Fibroblast of lung (primary cell): ENCODE data around the gene MEDAG. TPM values are rescaled to one million over a fixed set of nuclear protein-coding genes. Genes with fewer than 3 reads are reported as not detected.

Experiments
- DNase-seq, 2 donors: peaks; one replicate each; pipeline versions ENCODE4 v3.0.0 to v3.0.0-alpha.2; 2010; ENCODE audit warnings: low read depth in 2 of 2
- H2AFZ ChIP-seq: 2 replicates; pipeline ENCODE4 v1.5.1; 2012; ENCODE audit warnings: low read length, control low read depth, inconsistent platforms
- H3K27ac ChIP-seq: 2 replicates; pipeline ENCODE4 v1.5.1; 2011; ENCODE audit warnings: low read length, control low read depth; ENCODE audit not compliant: insufficient read depth
- H3K27me3 ChIP-seq: 2 replicates; pipeline ENCODE4 v1.5.1; 2011; ENCODE audit warnings: mild to moderate bottlenecking, low read length; ENCODE audit not compliant: control insufficient read depth, insufficient read depth
- H3K36me3 ChIP-seq: 2 replicates; pipeline ENCODE4 v1.5.1; 2011; ENCODE audit warnings: low read length; ENCODE audit not compliant: control insufficient read depth, insufficient read depth
- H3K4me1 ChIP-seq: 2 replicates; pipeline ENCODE4 v1.5.1; 2011; ENCODE audit warnings: low read length; ENCODE audit not compliant: control insufficient read depth, insufficient read depth; ENCODE audit errors: extremely low read depth
- H3K4me2 ChIP-seq: 2 replicates; pipeline ENCODE4 v1.5.1; 2011; ENCODE audit warnings: low read length, control low read depth; ENCODE audit not compliant: insufficient read depth; ENCODE audit errors: extremely low read depth
- H3K4me3 ChIP-seq, 4 experiments: fragments of 200-600 bp in 1 of 4; sonication (generic) in 1 of 4; replicated peaks in 1 of 4; 2 replicates each; pipeline ENCODE4 v1.5.1; 2011 to 2016; ENCODE audit warnings: low read length in 4 of 4, low read depth in 3 of 4, mild to moderate bottlenecking in 3 of 4, control low read depth in 2 of 4, inconsistent platforms in 1 of 4, mixed read lengths in 1 of 4; ENCODE audit not compliant: insufficient read depth in 1 of 4; ENCODE audit errors: control extremely low read depth in 1 of 4
- H3K79me2 ChIP-seq: 2 replicates; pipeline ENCODE4 v1.5.1; 2012; ENCODE audit warnings: mild to moderate bottlenecking, low read length, inconsistent platforms; ENCODE audit not compliant: control insufficient read depth, insufficient read depth
- H3K9ac ChIP-seq: 2 replicates; pipeline ENCODE4 v1.5.1; 2011; ENCODE audit warnings: mild to moderate bottlenecking, low read length, control low read depth; ENCODE audit not compliant: insufficient read depth
- H3K9me3 ChIP-seq: 2 replicates; pipeline ENCODE4 v1.5.1; 2012; ENCODE audit warnings: low read depth, low read length; ENCODE audit not compliant: control insufficient read depth, insufficient read depth
- H4K20me1 ChIP-seq: 2 replicates; pipeline ENCODE4 v1.5.1; 2011; ENCODE audit warnings: low read length; ENCODE audit not compliant: control insufficient read depth, insufficient read depth; ENCODE audit errors: extremely low read depth
- EZH2 ChIP-seq: IDR thresholded peaks from 2 replicates; pipeline ENCODE4 v1.5.1; 2012; ENCODE audit warnings: low read length, control low read depth, mild to moderate bottlenecking; ENCODE audit errors: missing control alignments
- polyA plus RNA-seq, 2 donors: library from polyadenylated mRNA; depleted of rRNA in 1 of 2; stranded (reverse) in 1 of 2; unstranded in 1 of 2; fragments of >200 nt; gene quantifications; 2 replicates each; pipeline ENCODE4 v1.2.1, GENCODE V29; 2011 to 2012; ENCODE audit warnings: missing spikeins in 1 of 2
- total RNA-seq: library from RNA; depleted of rRNA; stranded (reverse); fragments of >200 nt; gene quantifications from 2 replicates; pipeline ENCODE4 v1.2.1, GENCODE V29; 2014
- TF ChIP-seq, protein P1 (sequence below), 2 donors: IDR thresholded peaks in 1 of 2; conservative IDR thresholded peaks in 1 of 2; 1 replicate in 1 of 2; 2 replicates in 1 of 2; pipeline ENCODE4 v1.5.1; 2011 to 2012; ENCODE audit warnings: low read length in 2 of 2, control low read depth in 1 of 2, inconsistent platforms in 1 of 2, low read depth in 1 of 2, mild to moderate bottlenecking in 1 of 2

Gene MEDAG
- total and polyA plus RNA-seq, 2 donors (not counting 1 experiment from before 2014, with no cell fraction given): 11.2 to 99.8 TPM

DNA sequence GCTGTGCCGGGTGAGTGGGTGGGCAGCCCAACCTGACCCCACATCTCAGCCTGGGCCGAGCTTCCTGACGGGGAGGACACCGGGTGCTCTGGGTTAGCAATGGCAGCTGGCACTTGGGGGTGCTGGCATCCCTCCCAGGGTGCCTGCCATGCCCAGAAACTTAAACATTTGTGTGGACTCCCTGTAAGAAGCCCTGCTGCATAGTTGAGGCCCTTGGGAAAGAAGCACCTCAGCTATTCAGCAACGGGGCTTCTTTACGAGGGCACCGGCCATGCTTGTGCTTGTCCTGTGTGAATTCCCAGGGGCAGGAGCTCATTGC is 33.8 kb upstream of the MEDAG start:
- H2AFZ ChIP-seq: no peak overlapping the region
- H3K36me3 ChIP-seq: no peaks in the 10 kb centered on the region
- H3K4me3 ChIP-seq: peak overlapping the region in 1 of 4 experiments; percentile 11
- H3K9ac ChIP-seq: peak overlapping the region; percentile 10
- no peaks in the 10 kb centered on the region for H3K9me3 ChIP-seq
- H3K4me1 ChIP-seq: peaks cover 48% of the 10 kb centered on the region
- no peaks in the 10 kb centered on the region for H3K79me2 ChIP-seq
- TF ChIP-seq EZH2: no peak
- TF ChIP-seq, protein P1, sequence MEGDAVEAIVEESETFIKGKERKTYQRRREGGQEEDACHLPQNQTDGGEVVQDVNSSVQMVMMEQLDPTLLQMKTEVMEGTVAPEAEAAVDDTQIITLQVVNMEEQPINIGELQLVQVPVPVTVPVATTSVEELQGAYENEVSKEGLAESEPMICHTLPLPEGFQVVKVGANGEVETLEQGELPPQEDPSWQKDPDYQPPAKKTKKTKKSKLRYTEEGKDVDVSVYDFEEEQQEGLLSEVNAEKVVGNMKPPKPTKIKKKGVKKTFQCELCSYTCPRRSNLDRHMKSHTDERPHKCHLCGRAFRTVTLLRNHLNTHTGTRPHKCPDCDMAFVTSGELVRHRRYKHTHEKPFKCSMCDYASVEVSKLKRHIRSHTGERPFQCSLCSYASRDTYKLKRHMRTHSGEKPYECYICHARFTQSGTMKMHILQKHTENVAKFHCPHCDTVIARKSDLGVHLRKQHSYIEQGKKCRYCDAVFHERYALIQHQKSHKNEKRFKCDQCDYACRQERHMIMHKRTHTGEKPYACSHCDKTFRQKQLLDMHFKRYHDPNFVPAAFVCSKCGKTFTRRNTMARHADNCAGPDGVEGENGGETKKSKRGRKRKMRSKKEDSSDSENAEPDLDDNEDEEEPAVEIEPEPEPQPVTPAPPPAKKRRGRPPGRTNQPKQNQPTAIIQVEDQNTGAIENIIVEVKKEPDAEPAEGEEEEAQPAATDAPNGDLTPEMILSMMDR (conservative IDR thresholded peaks at IDR 0.05 in 1 of 2, IDR thresholded peaks at IDR 0.05 in 1 of 2; ENCODE audit: low read depth in 1 of 2, low read length in 2 of 2): no peak
- no peaks in the 10 kb centered on the region for H4K20me1 ChIP-seq
- no peaks in the 10 kb centered on the region for H3K27me3 ChIP-seq
- peak overlapping the region; percentile 87 for H3K4me2 ChIP-seq
- peak overlapping the region; percentile 97 for H3K27ac ChIP-seq
- DNase-seq: no peak

DNA sequence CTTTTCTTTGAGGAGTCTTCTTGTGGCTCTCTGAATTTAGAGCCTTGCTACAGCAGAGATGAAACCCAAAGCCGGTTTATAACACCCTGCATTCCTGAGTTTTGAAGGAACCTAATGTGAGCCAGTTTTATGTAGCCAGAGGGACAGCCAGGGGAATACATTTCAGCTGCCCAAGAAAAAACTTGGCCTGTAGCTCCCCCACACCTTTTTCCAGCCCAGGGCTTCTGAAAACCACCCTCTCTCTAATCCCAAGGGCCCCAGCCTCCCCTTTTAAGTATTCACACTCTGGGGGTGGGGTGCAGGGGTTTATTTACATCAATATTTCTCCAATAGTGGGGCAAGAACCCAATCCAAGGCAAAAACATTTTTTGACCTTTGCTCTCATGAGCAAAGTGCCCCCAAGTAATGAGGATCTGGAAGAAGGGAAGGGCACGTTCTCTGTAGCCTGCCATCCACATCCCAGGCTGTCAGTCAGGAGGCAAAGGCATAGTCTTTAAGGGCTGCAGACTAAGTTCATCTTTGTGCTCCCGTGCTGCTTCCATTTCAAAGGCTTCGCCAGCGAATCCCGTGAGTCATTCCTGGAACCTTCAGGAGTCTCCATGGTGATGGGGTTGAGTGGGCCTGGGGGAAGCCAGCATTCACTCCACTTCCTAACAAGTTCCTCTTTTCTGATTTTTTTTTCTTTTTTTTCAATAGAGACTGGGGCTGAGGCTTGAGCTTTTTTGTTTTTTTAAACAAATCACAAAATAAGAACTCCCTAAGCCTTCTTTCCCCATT is 33.2 kb upstream of the MEDAG start:
- H3K4me3 ChIP-seq: peak overlapping the region in 1 of 4 experiments; percentile 11
- no peaks in the 10 kb centered on the region for H4K20me1 ChIP-seq
- no peak overlapping the region for H2AFZ ChIP-seq
- no peaks in the 10 kb centered on the region for H3K9me3 ChIP-seq
- peak overlapping the region; percentile 97 for H3K27ac ChIP-seq
- no peaks in the 10 kb centered on the region for H3K27me3 ChIP-seq
- peaks cover 52% of the 10 kb centered on the region for H3K4me1 ChIP-seq
- H3K36me3 ChIP-seq: no peaks in the 10 kb centered on the region
- no peak for TF ChIP-seq EZH2
- TF ChIP-seq, protein P1 (conservative IDR thresholded peaks at IDR 0.05 in 1 of 2, IDR thresholded peaks at IDR 0.05 in 1 of 2; ENCODE audit: low read depth in 1 of 2, low read length in 2 of 2): no peak
- peak overlapping the region; percentile 41 for H3K9ac ChIP-seq
- peak; percentile 84 to 95 for DNase-seq
- H3K79me2 ChIP-seq: no peaks in the 10 kb centered on the region
- H3K4me2 ChIP-seq: peak overlapping the region; percentile 87

DNA sequence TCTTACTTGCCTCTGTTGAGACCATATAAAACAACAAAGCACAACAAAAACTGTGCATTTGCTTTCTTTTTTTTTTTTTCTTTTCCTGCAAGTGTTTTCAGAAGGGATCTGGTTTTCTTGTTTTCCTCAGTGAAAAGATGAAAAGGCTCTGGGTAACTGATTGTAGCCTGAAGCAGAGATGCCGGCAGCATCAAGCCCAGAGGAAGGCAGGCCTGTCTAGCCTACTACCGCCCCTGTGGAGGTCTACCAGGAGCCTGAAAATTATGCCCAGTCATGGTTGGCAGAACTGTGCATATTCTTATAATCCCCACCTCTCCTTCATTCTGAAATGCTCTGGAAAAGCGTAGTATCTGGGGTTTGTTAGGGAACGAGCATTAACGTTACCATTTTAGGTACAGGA is 32.6 kb upstream of the MEDAG start:
- H3K4me1 ChIP-seq: peaks cover 48% of the 10 kb centered on the region

More for the DNA sequence above, 32.6 kb upstream of the MEDAG start:
- Histone ChIP-seq H3K4me3 (no peak overlapping the region), H3K4me2 (no peak overlapping the region), H4K20me1 (no peaks in the 10 kb centered on the region), H3K9me3 (no peaks in the 10 kb centered on the region), H3K27me3 (no peaks in the 10 kb centered on the region), H2AFZ (no peak overlapping the region), H3K27ac (peak overlapping the region; percentile 97), H3K9ac (peak overlapping the region; percentile 17), H3K36me3 (no peaks in the 10 kb centered on the region), H3K79me2 (no peaks in the 10 kb centered on the region)
- TF ChIP-seq, protein P1 (conservative IDR thresholded peaks at IDR 0.05 in 1 of 2, IDR thresholded peaks at IDR 0.05 in 1 of 2; ENCODE audit: low read depth in 1 of 2, low read length in 2 of 2): no peak
- TF ChIP-seq EZH2: no peak
- DNase-seq: peak in 1 of 2 donors; percentile 42
